ENCODE results near the gene LRP1.

The LRP1 gene

DNA sequence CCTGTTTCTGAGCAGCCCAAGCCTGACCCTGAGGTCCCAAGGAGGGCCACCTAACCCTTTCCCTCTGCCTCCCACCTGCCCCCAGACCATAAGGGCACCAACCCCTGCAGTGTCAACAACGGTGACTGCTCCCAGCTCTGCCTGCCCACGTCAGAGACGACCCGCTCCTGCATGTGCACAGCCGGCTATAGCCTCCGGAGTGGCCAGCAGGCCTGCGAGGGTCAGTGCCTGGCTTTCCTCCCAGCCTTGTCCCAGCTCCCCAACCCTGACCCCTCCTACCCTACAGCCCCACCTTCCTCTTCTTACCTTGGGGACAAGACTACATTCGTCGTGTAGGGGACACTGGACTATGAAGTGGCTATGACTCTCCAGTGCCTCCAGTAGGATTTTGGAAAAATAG is 52.8 kb downstream of the LRP1 start:
- H4K20me1 ChIP-seq (ENCODE audit: insufficient read depth, low read length): no peaks in the 10 kb centered on the region
- H3F3A ChIP-seq (ENCODE audit: insufficient read depth, low read length): no peaks in the 10 kb centered on the region
- no peak for DNase-seq
- H3K9me3 ChIP-seq (replicated peaks; ENCODE audit: insufficient read depth, low read length): no peaks in the 10 kb centered on the region
- peaks cover 67% of the 10 kb centered on the region for H3K27me3 ChIP-seq (replicated peaks; ENCODE audit: insufficient read depth, low read length)
- no peaks in the 10 kb centered on the region for H3K79me2 ChIP-seq (ENCODE audit: low read length)
- H2AFZ ChIP-seq (ENCODE audit: low read length): no peak overlapping the region
- no peaks in the 10 kb centered on the region for H3K9me2 ChIP-seq (replicated peaks; ENCODE audit: insufficient read depth, low read length)
- H3K9ac ChIP-seq (ENCODE audit: low read length): no peak overlapping the region
- peaks cover 3% of the 10 kb centered on the region; the same call in 1 of the 2 replicates for H3K4me1 ChIP-seq (ENCODE audit: low read length)
- no peaks in the 10 kb centered on the region for H3K36me3 ChIP-seq (replicated peaks; ENCODE audit: insufficient read depth, low read length)
- no peak overlapping the region for H3K27ac ChIP-seq (ENCODE audit: low read length)
- no peak for TF ChIP-seq EZH2phosphoT487 (IDR thresholded peaks at IDR 0.05; ENCODE audit: low read length)
- H3K4me3 ChIP-seq (ENCODE audit: low read length): no peak overlapping the region
- no peak overlapping the region for H3K4me2 ChIP-seq (ENCODE audit: low read depth, low read length)

DNA sequence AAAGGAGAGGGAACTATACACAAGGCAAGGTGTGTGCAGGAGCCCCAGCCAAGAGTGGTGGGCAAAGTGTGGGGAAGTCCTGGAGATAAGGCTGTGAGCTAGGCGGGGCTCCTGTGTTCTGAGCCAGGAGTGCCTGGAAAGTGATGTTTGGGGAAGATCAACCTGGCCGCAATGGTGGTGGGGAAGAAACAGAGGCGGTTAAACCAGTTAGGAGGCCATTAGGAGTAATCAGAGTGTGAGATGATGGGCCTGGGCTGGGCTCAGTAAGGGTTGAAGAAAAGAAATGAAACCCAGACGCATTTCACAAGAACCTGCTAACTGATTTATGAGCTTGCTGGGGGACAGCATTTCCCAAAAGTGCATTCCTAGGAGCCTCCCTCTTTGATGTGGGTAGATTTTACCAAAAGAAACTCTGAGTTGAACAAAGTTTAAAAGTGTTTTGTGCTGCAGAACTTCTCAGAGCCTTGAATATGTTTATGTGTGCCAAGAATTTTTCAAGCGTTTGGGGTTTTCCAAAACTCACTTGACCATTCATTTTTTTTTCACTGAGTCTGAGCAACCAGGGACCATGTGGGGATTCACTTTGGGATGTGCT is 53.4 kb downstream of the LRP1 start:
- no peaks in the 10 kb centered on the region for H3K9me2 ChIP-seq (replicated peaks; ENCODE audit: insufficient read depth, low read length)
- H3K27ac ChIP-seq (ENCODE audit: low read length): no peak overlapping the region

DNA sequence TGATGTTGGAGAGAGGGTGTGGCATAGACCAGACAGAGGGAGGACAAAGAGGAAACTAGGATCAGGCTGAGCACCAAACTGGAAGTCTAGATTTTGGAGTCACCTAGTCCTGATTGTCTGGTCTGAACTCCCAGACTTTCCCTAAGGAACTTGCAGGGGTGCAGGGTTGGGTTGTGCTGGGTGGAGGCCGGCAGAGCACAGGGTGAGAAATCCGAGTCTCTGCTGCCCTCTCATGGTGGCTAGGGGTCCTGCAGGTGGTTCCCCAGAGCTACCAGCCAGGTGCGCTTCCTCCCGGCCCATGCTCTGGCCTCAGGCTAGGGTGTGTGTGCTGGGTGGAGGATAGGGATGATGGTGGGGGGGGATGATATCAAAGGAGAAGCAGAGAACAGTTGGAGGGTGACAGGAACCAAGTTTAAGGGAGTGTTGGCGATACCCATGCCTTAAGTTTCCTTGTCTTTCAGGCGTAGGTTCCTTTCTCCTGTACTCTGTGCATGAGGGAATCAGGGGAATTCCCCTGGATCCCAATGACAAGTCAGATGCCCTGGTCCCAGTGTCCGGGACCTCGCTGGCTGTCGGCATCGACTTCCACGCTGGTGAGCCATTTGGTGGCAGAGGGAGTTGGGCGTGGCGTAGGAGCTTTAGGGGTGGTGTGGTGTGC is 54.8 kb downstream of the LRP1 start:
- TF ChIP-seq EZH2phosphoT487 (IDR thresholded peaks at IDR 0.05; ENCODE audit: low read length): no peak
- TF ChIP-seq, protein P1, sequence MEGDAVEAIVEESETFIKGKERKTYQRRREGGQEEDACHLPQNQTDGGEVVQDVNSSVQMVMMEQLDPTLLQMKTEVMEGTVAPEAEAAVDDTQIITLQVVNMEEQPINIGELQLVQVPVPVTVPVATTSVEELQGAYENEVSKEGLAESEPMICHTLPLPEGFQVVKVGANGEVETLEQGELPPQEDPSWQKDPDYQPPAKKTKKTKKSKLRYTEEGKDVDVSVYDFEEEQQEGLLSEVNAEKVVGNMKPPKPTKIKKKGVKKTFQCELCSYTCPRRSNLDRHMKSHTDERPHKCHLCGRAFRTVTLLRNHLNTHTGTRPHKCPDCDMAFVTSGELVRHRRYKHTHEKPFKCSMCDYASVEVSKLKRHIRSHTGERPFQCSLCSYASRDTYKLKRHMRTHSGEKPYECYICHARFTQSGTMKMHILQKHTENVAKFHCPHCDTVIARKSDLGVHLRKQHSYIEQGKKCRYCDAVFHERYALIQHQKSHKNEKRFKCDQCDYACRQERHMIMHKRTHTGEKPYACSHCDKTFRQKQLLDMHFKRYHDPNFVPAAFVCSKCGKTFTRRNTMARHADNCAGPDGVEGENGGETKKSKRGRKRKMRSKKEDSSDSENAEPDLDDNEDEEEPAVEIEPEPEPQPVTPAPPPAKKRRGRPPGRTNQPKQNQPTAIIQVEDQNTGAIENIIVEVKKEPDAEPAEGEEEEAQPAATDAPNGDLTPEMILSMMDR (IDR thresholded peaks at IDR 0.05; ENCODE audit: low read length): peak; percentile 92
- peaks cover 77% of the 10 kb centered on the region for H3K27me3 ChIP-seq (replicated peaks; ENCODE audit: insufficient read depth, low read length)

More for the DNA sequence above, 53.4 kb downstream of the LRP1 start:
- Histone ChIP-seq H2AFZ (ENCODE audit: low read length) (no peak overlapping the region), H3K9ac (ENCODE audit: low read length) (no peak overlapping the region), H3F3A (ENCODE audit: insufficient read depth, low read length) (no peaks in the 10 kb centered on the region), H3K36me3 (replicated peaks; ENCODE audit: insufficient read depth, low read length) (no peaks in the 10 kb centered on the region), H3K4me2 (ENCODE audit: low read depth, low read length) (no peak overlapping the region), H3K79me2 (ENCODE audit: low read length) (no peaks in the 10 kb centered on the region), H3K4me1 (ENCODE audit: low read length) (peaks cover 3% of the 10 kb centered on the region; the same call in 1 of the 2 replicates), H3K9me3 (replicated peaks; ENCODE audit: insufficient read depth, low read length) (no peaks in the 10 kb centered on the region), H4K20me1 (ENCODE audit: insufficient read depth, low read length) (no peaks in the 10 kb centered on the region), H3K4me3 (ENCODE audit: low read length) (no peak overlapping the region), H3K27me3 (replicated peaks; ENCODE audit: insufficient read depth, low read length) (peaks cover 71% of the 10 kb centered on the region)
- TF ChIP-seq EZH2phosphoT487 (IDR thresholded peaks at IDR 0.05; ENCODE audit: low read length) (no peak), EZH2 (optimal IDR thresholded peaks at IDR 0.05; ENCODE audit: low read depth, low read length) (no peak)
- TF ChIP-seq, protein P1 (IDR thresholded peaks at IDR 0.05; ENCODE audit: low read length): no peak
- DNase-seq: no peak

More for the DNA sequence above, 54.8 kb downstream of the LRP1 start:
- H3K4me3 ChIP-seq (ENCODE audit: low read length): no peak overlapping the region
- H3K4me1 ChIP-seq (ENCODE audit: low read length): peaks cover 3% of the 10 kb centered on the region; the same call in 1 of the 2 replicates
- H3K9me2 ChIP-seq (replicated peaks; ENCODE audit: insufficient read depth, low read length): no peaks in the 10 kb centered on the region
- no peak overlapping the region for H3K4me2 ChIP-seq (ENCODE audit: low read depth, low read length)
- DNase-seq: peak; percentile 78
- no peak overlapping the region for H3K9ac ChIP-seq (ENCODE audit: low read length)
- H3K9me3 ChIP-seq (replicated peaks; ENCODE audit: insufficient read depth, low read length): no peaks in the 10 kb centered on the region
- no peaks in the 10 kb centered on the region for H3F3A ChIP-seq (ENCODE audit: insufficient read depth, low read length)
- H2AFZ ChIP-seq (ENCODE audit: low read length): no peak overlapping the region
- H3K36me3 ChIP-seq (replicated peaks; ENCODE audit: insufficient read depth, low read length): no peaks in the 10 kb centered on the region
- no peak overlapping the region for H3K27ac ChIP-seq (ENCODE audit: low read length)
- no peaks in the 10 kb centered on the region for H4K20me1 ChIP-seq (ENCODE audit: insufficient read depth, low read length)
- no peaks in the 10 kb centered on the region for H3K79me2 ChIP-seq (ENCODE audit: low read length)

All from MM.1S (cell line).